ENCODE data around the gene GTPBP6.
A peak's percentile ranks its signal among the peaks of the same experiment; 100 is the strongest.
"Not testable (repeated sequence)": the region's sequence is repeated elsewhere in the genome, so short reads cannot be mapped to it uniquely, and the experiment has no call there.

GTPBP6 gene

DNA sequence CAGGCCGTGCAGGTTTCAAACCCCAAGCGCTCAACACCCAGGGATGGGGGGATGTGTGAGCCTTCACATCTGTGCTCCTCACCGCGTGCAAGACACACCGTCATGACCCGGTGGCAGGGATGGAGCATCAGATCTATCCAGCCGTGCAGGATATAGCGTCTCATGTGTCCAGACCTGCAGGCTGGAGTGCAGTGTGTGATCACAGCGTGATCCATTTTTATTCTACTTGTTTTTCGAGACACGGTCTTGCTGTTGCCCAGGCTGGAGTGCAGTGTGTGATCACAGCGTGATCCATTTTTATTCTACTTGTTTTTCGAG lies 32.7 kb upstream of the GTPBP6 start:
- DNase-seq, result not testable (repeated sequence)

- no peak for DNase-seq
Observed at GRCh38 chrX:350534-351323, 32.1 kb upstream of the GTPBP6 start.

GRCh38 chrX:350148-350533 lies 31.5 kb upstream of the GTPBP6 start:
- no peak for DNase-seq

- DNase-seq, result no peak
Observed at GRCh38 chrX:349702-350101, 31.1 kb upstream of the GTPBP6 start.

DNA sequence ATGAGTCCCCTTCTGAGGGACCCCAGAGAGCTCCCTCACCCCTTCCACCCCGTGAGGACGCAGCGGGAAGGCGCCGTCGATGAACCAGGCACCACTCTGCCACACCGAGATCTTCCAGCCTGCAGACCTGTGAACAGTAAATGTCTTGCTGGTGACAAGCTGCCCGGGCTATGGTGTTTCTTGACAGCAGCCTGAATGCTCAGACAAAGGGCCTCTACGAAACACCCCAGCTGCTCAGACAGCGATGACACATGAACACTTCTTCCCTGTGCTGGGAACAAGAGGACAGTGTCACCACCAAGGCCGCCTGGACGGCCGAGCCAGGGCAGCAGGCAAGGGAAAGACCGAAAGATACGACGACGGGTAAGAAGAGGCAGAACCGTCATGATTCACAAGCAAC lies 30.6 kb upstream of the GTPBP6 start:
- DNase-seq, result no peak

DNA sequence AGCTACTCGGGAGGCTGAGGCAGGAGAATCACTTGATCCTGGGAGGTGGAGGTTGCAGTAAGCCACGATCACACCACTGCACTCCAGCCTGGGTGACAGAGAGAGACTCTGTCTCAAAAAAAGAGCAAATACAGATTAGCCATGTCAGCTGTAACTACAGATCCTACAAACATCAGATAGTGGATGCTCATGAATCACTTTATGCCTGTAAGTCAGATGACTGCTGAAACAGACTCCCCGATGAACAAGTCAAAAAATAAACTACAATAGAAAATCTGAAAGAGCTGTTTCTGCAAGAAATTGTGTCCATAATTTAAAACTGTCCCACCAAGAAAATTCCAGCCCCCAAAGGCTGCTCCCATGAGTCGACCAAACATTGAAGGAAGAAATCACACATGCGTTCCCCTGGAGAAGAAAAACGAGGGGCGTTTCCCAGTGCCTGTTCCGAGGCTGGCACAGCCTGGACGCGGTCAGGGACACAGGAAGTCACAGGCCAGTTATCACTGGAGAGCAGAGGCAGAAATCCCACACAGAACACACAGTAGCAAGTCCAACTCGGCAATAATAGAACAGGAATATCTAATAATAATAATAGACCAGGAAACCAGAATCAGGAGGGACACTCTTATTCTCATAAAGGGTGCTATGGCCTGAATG lies 30.0 kb upstream of the GTPBP6 start:
- no peak for DNase-seq

DNA sequence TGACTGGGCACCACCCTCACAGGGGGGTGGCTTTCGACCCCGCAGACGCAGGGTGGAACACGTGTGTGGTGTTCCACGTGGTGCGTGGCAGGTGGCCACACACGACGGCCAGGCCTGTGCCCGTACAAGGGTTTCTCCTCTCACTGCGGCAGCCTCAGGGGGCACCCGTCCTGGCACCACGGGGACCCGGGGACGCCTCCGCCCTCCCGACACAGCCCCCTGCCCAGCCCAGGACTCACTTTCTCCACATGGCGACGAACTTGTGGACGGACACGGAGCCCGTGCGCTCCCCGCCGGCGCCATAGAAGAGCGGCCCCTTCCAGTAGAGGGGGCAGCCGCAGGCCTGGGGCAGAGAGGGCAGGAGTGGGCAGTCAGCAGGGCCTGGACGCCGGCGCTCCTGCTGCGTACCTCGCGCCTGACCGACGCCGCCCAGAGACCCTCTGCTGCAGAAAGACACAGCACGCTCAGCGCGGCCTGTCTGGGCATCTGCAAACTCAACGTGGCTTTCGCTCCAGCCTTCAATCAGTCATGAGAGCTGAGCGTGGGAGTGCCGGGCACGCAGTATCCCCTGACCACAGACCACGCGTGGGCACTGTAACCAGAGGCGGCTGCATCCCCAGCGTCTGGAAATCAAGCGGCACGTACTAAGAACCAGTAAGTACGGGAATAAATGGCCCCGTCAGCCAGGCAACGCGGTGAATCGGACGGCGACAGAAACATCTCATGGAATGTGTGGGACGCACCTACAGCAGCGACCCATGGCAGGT lies 28.9 kb upstream of the GTPBP6 start:
- no peak for DNase-seq

DNA sequence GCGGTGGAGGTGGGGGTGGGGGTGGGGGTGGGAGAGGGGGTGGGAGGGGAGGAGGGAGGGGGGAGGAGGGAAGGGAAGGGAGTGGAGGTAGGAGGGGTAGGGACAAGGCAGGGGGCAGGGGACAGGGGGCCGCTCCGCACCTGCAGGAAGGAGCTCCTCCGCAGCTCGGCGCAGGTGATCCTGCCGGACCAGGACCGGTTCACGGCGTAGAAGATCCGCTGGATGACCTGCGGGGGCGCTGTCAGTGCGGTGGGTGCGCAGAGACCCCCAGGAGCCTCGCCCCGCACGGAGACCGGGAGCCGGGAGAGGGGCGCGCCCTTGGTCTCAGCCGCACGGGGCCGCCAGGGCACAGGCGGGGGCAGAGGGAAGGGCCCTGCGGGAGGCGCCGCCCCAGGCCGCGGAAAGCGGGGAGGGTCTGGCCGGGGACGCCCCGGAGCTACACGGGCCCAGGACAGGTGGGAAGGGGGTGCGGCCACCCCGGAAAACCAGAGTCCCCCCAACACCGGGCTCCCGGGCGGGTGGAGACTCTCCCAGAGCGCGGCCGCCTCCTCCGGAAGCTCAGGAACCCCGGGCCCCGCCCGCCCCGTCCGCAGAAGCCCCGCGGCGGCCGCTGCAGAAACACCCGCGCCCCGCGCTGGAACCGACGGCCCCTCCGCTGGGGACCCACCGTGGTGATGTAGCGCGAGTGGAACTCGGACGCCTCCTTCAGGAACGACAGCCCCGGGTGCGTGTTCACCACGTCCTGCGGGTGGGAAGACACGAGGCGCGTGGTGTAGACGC lies 27.6 kb upstream of the GTPBP6 start:
- DNase-seq, result no peak

DNA sequence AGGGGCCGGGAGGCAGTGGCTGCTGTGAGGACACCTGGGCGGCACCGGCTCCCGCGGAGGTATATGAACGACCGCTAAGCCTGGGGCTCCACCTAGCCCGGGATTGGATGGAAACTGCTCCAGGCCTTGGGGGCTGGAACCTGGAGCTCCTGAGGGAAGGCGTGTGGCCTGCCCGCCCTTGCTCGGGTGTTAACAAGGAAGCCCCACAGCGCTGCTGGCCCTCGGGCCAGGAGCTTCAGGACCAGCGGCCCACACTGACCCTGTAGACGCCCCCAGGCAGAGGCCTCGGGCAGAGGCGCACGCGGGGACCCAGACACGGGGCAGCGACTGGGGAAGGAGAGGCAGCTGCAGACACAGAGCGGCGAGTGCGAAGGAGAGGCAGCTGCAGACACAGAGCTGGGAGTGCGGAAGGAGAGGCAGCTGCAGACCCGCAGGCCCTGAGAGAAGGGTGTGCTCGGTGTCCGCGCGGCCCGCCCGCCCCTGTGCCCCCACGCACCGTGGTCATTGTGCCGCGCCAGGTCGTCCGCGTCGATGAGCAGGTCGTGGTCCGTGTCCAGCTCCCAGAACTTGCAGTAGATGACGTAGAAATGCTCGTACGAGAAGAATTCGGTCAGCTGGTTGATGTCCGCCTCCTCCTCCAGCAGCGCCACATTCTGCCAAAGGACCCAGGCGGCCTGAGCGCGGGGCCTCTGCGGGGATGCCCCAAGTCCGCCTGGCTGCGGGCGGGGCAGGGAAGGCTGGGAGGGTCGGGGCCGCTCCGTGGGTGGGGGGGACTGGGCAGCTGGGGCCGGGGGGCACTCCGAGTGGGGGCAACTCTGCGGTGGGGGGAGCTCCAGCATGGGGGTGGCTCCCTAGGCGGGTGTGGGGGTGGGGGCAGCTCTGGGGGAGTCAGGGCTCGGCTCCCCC lies 26.7 kb upstream of the GTPBP6 start:
- DNase-seq, result no peak

DNA sequence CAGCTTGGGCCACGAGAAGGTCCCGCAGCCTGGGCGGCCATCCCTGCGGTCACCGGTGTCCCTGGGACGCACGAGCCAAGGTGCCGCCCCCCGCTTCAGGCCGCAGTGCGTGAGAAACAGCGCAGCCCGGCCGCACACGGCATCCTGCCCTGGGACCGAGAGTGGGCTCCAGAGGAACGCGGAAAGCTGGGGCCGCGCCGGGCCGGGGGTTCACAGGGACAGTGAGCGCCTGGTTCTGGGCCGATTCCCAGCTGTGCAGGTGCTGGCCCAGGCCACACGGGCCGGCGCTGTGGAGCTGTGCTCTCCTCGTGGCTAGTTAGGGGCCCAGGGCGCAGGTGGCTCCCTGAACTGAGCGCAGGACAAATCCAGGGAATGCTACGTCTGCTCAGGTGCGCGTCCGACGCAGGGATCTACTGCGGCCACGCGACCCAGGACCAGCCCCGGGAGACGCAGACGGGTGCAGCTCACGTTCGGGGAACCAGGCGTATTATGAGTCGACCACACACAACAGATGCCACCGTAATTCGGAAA lies 25.8 kb upstream of the GTPBP6 start:
- DNase-seq, result no peak

DNA sequence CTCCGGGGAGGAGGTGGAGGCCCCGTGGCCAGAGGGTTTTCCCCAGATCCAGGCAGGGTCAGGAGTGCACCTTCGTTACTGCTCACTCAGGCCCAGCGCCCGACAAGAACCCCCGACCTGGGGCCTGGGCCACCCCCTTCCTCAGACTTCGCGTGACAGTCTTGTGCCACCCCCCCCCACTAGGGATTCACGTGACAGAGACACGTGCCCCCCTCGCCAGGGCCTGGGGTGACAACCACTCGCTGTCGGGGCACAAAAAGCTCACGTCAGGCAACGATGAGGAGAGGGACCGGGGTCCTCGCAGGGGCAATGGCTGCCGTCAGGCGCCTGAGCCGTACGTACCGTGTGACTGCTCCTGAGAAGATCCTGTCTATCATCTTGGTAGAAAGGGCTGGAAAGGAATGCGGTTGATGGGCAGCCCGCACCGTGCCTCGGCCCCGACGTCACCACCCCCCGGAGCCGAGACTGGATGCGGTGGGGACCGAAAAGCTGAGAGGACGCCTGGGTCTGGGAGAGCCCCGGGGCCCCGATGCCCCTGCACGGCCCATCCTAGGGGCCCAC lies 23.0 kb upstream of the GTPBP6 start:
- DNase-seq, result no peak

DNA sequence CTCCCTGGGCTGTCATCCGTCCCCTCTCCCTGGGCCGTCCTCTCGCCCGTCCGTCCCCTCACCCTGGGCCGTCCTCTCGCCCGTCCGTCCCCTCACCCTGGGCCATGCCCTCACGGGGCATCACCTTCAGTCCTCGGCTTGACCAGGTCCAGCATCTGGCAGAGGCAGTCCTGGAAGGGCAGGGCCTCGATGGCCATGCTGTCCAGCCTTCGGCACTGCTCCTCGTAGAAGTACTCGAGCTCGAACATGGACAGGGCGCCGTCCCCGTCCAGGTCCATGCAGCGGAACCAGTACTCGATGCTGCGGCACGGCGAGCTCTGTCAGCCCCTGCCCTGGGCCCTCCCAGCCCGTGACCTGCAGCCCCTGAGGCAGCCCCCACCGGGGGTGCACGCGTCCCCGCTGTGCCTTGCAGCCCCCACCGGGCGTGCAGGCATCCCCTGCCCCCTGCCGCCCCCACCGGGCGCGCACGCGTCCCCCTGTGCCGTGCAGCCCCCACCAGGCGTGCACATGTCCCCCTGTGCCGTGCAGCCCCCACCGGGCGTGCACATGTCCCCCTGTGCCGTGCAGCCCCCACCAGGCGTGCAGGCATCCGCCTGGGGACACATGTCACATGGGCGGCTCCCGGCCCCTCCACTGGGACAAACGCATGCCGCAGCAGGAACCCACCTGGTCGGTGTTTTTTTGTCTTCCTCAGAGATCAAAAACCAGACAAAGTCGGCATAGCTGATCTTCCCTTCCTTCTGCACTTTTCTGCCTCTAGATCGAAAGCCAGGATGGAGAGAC lies 22.2 kb upstream of the GTPBP6 start:
- DNase-seq, result no peak

GRCh38 chrX:340121-340520 lies 21.5 kb upstream of the GTPBP6 start:
- no peak for DNase-seq

DNA sequence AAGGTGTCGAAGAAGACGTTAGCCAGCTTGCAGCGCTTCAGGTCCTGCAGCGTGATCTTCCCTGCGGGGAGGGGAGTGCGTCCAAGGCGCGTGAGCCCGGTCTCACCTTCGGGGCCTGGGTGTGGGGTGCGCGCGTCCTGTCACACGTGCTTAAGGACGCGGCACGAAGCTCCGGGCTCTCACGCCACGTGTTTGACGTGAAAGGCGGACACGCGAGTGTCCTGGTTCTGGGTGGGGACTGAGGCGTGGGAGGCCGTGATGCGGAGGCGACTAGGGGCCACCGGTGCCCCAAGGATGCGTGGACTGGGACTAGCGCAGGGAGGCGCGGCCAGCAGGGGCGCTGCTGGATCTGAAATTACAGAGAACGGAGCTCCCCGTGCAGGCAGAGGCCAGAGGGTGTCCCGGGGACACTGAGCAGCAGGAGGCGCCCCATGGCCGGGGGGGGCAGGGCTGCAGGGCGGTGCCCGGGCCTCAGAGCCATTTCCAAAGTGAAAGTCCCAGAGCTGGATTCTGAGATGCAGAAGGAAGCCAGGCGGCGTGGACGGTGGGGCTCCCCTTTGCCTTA lies 20.3 kb upstream of the GTPBP6 start:
- no peak for DNase-seq

DNA sequence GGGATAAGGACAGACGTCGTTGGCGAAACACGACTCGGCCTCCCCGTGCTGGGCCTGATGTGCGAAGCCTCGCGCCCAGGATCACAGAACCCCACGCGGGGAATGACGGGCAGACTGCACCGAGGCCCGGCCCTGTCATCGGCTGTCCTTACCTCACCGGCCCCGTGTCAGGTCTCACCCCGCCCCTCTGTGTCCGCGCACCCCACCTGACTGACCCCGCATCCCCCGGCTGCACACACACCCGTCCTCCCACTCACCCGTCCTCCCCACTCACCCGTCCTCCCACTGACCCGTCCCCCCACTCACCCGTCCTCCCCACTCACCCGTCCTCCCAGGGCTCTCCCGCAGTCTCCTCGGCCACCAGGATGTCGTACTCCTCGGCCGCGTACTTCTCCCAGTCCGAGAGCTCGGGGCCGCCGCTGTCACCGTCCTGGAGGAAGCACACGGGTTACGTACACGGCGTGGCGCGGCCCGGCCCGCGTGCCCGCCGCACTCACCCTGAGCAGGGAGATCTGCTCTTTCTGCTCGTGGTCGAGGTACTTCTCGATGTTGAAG lies 19.8 kb upstream of the GTPBP6 start:
- no peak for DNase-seq

GRCh38 chrX:337331-337831 lies 18.8 kb upstream of the GTPBP6 start:
- DNase-seq, result no peak

DNA sequence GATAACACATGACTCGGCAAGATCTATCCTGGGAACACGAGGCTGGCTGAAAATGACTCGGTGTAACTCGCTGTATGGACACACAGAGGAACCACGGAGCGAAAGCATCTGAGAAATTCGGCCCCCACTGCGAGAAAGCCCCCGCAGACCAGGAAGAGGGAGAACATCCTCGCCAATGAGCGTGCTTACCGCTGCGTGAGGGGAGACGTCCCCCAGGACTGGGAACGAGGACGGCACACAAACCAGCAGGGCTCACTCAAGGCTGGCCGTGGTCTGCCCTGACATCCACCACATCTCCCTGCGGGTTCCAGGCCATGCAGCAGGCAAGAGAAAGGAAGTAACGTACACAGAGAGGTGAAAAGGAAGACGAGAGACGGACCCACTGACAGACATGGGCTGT lies 17.6 kb upstream of the GTPBP6 start:
- no peak for DNase-seq

- no peak for DNase-seq
Observed at GRCh38 chrX:335758-336155, 17.2 kb upstream of the GTPBP6 start.

DNA sequence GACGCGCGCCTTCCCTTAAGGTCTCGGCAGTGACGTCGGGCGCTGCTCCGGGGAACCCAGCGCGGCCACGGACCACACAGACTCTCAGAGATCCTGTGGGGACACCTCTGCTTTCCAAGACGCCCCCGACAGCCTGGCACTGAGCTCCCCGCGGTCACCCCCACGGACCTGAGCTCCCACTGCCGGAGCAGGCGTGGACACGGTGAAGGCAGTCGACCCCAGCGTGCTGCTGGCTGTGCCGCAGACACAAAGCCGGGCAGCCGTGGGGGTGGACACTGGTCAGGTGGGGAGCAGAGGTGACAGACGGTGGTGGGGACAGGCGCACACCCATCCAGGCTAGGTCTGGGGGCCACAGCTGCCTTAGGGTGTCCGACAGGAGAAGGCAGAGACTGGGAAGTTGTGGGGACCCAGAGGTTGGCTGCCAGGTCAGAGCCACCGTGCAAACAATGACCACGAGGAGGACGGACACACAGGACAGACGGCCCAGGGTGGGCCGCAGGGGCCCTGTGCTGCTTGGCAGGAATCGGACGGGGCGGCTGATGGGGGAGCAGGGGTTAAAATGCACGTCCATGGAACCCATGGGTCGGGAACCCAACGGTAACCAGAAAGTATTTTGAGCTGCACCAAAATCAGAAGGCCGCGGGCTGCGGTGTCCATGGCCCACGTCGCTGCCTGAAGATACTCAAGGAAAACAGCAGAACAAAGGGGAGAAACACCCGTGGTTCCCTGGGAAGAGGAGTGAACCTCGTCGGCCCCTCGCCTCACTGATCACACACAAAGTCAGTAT lies 16.6 kb upstream of the GTPBP6 start:
- peak in 1 of 5 experiments; percentile 5 for DNase-seq
